Measurements from ENCODE around the gene ZER1.

Gene ZER1

GRCh38 chr9:128807827-128808226, 36.1 kb upstream of the ZER1 start:
- no peak for ATAC-seq
- TF ChIP-seq, protein P1, sequence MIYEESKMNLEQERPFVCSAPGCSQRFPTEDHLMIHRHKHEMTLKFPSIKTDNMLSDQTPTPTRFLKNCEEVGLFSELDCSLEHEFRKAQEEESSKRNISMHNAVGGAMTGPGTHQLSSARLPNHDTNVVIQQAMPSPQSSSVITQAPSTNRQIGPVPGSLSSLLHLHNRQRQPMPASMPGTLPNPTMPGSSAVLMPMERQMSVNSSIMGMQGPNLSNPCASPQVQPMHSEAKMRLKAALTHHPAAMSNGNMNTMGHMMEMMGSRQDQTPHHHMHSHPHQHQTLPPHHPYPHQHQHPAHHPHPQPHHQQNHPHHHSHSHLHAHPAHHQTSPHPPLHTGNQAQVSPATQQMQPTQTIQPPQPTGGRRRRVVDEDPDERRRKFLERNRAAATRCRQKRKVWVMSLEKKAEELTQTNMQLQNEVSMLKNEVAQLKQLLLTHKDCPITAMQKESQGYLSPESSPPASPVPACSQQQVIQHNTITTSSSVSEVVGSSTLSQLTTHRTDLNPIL (CRISPR knock-in tag; IDR thresholded peaks at IDR 0.05; ENCODE audit: low read depth): no peak
- no peak for TF ChIP-seq ZFP3 (CRISPR knock-in tag; IDR thresholded peaks at IDR 0.05)
- TF ChIP-seq GLIS3 (CRISPR knock-in tag; IDR thresholded peaks at IDR 0.05): no peak
- no peak for TF ChIP-seq RARB (CRISPR knock-in tag; IDR thresholded peaks at IDR 0.05)
- TF ChIP-seq BACH2 (CRISPR knock-in tag; IDR thresholded peaks at IDR 0.05; ENCODE audit: borderline replicate concordance): no peak
- TF ChIP-seq, protein P2, sequence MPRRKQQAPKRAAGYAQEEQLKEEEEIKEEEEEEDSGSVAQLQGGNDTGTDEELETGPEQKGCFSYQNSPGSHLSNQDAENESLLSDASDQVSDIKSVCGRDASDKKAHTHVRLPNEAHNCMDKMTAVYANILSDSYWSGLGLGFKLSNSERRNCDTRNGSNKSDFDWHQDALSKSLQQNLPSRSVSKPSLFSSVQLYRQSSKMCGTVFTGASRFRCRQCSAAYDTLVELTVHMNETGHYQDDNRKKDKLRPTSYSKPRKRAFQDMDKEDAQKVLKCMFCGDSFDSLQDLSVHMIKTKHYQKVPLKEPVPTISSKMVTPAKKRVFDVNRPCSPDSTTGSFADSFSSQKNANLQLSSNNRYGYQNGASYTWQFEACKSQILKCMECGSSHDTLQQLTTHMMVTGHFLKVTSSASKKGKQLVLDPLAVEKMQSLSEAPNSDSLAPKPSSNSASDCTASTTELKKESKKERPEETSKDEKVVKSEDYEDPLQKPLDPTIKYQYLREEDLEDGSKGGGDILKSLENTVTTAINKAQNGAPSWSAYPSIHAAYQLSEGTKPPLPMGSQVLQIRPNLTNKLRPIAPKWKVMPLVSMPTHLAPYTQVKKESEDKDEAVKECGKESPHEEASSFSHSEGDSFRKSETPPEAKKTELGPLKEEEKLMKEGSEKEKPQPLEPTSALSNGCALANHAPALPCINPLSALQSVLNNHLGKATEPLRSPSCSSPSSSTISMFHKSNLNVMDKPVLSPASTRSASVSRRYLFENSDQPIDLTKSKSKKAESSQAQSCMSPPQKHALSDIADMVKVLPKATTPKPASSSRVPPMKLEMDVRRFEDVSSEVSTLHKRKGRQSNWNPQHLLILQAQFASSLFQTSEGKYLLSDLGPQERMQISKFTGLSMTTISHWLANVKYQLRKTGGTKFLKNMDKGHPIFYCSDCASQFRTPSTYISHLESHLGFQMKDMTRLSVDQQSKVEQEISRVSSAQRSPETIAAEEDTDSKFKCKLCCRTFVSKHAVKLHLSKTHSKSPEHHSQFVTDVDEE (CRISPR knock-in tag; IDR thresholded peaks at IDR 0.05): no peak
- no peak for TF ChIP-seq SNAI2 (CRISPR knock-in tag; IDR thresholded peaks at IDR 0.05)

GRCh38 chr9:128805661-128806060, 33.9 kb upstream of the ZER1 start:
- ATAC-seq: no peak

More at GRCh38 chr9:128805661-128806060, 33.9 kb upstream of the ZER1 start:
- TF ChIP-seq ZNF70 (CRISPR knock-in tag; IDR thresholded peaks at IDR 0.05): no peak
- TF ChIP-seq POU6F1 (CRISPR knock-in tag; IDR thresholded peaks at IDR 0.05; ENCODE audit: borderline replicate concordance, low read depth): no peak
- TF ChIP-seq, protein P2 (CRISPR knock-in tag; IDR thresholded peaks at IDR 0.05): no peak
- TF ChIP-seq BACH2 (CRISPR knock-in tag; IDR thresholded peaks at IDR 0.05; ENCODE audit: borderline replicate concordance): no peak
- no peak for TF ChIP-seq CSRNP3 (CRISPR knock-in tag; IDR thresholded peaks at IDR 0.05)
- TF ChIP-seq OSR1 (CRISPR knock-in tag; IDR thresholded peaks at IDR 0.05): no peak
- no peak for TF ChIP-seq ZNF8 (CRISPR knock-in tag; IDR thresholded peaks at IDR 0.05)
- TF ChIP-seq PATZ1 (CRISPR knock-in tag; IDR thresholded peaks at IDR 0.05; ENCODE audit: borderline replicate concordance): no peak
- no peak for TF ChIP-seq ZNF565 (CRISPR knock-in tag; conservative IDR thresholded peaks at IDR 0.05; ENCODE audit: low read depth)
- TF ChIP-seq ARNTL (CRISPR knock-in tag; IDR thresholded peaks at IDR 0.05; ENCODE audit: borderline replicate concordance, low read depth): no peak
- TF ChIP-seq, protein P1 (CRISPR knock-in tag; IDR thresholded peaks at IDR 0.05; ENCODE audit: low read depth): no peak
- no peak for TF ChIP-seq ZFP3 (CRISPR knock-in tag; IDR thresholded peaks at IDR 0.05)
- no peak for TF ChIP-seq CSDC2 (CRISPR knock-in tag; IDR thresholded peaks at IDR 0.05)
- no peak for TF ChIP-seq GLIS3 (CRISPR knock-in tag; IDR thresholded peaks at IDR 0.05)
- TF ChIP-seq RARB (CRISPR knock-in tag; IDR thresholded peaks at IDR 0.05): no peak
- no peak for TF ChIP-seq ZFP30 (CRISPR knock-in tag; IDR thresholded peaks at IDR 0.05)
